CD4-positive, alpha-beta T cell treated with Interleukin-1 beta for 1 hour (primary cell): ENCODE results near the gene KREMEN1.

Experiments used
- DNase-seq, 2 donors: peaks; one replicate each; pipeline ENCODE4 v3.0.0-alpha.2; 2020 to 2022

The KREMEN1 gene

DNA sequence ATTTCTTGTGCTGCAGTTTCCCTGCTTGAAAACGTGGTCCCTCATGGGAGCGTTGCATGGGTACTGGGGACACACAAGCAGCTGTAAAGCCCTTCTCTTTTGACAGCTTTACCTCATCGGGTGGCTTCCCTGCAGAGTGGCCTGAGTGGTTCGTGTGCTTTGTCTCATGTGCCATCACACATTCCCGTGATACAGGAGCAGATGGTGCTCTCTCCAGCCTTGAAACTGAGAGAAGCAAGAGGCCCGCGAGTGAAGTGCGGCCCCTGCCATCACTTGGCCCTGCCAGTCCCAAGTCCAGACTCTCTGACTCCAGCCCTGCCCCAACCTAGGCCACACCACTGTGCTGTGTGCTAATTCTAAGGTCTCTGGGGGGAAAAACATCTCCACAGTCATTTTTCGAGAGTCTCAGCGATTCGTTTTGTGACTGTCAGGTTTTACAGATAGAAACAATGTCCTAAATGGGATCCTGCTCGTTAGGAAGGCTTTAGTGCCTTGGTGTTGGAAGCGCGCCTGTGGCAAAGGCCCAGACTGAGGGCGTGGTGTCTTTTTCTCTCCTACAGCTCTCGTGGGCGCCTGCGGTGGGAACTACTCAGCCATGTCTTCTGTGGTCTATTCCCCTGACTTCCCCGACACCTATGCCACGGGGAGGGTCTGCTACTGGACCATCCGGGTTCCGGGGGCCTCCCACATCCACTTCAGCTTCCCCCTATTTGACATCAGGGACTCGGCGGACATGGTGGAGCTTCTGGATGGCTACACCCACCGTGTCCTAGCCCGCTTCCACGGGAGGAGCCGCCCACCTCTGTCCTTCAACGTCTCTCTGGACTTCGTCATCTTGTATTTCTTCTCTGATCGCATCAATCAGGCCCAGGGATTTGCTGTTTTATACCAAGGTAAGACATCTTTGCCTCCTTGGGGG is 64.2 kb downstream of the KREMEN1 start:
- DNase-seq: no peak

DNA sequence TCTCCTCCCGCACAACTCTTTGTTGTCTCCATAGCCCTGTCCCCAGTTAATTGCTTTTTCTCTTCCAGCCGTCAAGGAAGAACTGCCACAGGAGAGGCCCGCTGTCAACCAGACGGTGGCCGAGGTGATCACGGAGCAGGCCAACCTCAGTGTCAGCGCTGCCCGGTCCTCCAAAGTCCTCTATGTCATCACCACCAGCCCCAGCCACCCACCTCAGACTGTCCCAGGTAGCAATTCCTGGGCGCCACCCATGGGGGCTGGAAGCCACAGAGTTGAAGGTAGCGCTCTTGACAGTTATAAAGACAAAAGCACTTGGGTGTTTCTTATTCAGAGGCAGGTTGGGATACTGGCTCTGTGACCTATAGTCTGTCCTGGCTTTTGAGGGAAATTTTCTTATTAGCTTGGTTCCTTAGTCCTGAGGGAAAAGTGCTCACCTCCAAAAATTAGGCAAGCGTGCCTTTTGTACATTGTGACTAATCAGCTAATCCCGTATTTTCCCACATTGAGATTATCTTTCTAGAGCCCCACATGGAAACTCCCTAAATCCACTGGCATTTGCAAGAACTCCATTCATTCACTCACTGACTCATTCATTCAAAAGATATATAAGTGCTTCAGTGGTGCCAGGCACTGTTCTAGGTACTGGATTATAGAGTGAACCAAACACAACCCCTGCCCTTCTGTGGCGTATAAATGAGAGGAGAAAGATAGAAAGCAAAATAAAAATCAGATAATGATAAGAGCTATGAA is 65.9 kb downstream of the KREMEN1 start:
- no peak for DNase-seq

DNA sequence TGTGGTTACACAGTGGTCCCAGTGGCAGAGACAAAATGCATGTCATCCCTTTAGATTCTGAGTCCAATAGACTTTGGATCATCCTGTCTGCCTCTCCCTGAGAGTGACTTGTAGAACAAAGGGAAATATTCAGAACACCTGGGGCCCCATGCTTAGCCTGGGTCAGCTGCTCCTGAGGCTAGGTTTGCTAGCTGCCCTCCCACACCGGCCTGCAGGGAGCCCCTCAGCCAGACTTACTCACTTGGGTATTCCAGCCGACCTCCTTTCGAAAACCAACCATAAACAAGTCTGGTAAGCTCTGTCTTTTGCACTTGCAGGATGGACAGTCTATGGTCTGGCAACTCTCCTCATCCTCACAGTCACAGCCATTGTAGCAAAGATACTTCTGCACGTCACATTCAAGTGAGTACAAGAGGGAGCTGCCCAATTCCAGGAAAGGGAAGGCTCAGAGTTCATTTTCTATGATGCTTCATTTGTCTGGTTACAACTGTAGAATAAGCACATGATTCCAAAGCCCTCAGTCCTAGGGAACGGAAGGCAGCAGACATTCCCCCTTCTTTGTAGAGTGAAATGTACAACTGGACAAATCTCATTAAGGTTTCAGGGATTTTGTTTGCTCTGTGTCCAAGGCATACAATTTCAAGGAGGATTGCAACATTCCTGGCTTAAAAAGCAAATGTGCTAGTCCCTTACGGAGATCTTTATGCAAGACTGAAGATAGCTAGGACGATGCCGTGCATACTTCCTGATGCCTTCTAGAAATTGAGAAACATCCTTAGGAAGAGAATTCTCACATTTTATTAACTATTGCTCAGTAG is 67.3 kb downstream of the KREMEN1 start:
- DNase-seq: no peak

DNA sequence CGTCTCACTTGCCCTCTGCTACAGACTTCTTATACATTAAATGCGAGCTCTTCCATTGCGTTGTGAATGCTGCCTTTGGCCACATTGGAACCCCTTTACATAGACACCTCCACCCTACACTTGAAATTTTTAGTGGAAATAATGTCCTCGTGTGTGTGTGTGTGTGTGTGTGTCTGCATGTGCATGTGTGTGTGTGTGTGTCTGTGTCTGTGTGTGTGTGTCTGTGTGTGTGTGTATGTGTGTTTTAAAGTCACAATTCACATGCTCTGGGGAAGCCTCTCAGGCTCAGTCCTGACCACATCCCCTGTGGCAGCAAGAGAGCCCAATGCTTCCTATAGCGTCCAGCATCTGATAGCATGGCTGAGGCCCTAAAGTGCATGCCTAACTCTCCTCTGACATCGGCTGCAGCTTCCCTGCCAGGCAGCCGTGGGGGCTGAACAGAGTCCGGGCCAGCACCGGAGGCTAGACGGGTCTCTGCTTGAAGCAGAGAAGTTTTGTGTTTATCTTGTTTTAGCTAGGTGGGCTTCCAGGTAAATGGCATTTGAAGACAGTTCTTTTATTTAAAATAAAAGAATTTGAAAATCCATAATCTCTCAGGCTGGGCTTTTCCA is 68.3 kb downstream of the KREMEN1 start:
- no peak for DNase-seq

DNA sequence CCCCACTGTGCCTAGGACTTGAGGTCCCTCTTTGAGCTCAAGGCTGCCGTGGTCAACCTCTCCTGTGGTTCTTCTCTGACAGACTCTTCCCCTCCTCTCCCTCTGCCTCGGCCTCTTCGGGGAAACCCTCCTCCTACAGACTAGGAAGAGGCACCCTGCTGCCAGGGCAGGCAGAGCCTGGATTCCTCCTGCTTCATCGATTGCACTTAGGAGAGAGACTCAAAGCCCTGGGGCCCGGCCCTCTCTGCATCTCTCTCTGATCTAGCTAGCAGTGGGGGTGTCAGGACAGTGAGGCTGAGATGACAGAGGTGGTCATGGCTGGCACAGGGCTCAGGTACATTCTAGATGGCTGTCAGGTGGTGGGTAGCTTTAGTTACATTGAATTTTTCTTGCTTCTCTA is 69.3 kb downstream of the KREMEN1 start:
- DNase-seq: no peak

DNA sequence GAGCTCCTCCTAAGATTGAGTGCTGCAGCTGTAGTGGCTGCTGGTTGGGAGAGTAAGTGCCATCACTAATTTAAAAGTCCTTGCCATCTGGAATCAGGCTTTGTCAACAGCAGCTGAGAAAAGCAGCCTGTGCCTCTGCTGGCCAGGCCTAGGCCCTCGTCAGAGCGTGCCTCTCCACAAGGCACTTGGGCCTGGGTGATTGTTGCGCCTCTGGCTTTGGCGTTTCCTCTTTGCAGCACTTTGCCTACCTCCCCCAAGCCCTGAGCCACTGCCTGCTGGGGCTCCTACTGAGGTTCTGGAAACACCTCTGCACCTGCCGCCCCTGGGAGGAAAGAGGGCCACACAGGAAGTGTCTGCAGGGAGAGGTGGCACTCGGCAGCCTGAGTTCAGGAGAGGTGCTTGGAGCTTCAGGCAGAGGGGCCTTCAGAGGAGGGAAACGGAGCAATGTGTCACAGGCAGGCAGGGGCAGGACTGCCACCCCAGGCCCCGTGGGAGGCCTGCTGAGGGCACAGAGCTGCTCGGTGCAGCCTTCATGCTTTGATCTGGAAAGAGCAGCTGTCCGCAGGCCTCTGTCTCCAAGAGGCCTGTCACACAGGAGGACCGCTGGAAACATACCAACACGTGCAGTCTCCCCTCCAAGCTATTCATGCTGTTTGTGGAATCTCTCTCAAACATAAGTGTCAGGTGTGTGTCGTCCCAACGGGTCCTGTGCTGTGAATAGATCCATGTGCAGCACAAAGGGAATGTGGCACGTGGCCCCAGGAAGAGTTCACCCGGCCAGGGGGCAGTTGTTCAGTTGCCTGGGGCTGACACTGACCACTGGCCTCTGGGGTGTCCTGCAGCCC is 71.3 kb downstream of the KREMEN1 start:
- DNase-seq: no peak

DNA sequence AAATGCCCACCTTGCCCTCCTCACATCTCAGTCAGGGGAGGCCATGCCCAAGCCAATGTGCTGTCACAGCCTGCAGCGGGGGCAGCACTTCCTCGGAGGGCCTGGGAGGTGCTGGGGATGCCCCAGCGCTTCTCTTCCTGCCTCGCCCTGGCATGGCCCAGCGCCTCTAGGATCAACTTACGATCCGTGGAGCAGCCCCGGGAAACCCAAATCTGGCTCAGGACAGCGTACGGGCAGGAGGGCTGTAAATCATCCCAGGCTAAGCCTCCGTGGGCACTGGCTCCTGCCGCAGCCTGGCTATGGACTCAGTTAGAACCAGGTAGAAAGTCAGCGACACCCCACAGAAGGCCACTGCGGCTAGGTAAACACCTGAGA is 71.9 kb downstream of the KREMEN1 start:
- no peak for DNase-seq

DNA sequence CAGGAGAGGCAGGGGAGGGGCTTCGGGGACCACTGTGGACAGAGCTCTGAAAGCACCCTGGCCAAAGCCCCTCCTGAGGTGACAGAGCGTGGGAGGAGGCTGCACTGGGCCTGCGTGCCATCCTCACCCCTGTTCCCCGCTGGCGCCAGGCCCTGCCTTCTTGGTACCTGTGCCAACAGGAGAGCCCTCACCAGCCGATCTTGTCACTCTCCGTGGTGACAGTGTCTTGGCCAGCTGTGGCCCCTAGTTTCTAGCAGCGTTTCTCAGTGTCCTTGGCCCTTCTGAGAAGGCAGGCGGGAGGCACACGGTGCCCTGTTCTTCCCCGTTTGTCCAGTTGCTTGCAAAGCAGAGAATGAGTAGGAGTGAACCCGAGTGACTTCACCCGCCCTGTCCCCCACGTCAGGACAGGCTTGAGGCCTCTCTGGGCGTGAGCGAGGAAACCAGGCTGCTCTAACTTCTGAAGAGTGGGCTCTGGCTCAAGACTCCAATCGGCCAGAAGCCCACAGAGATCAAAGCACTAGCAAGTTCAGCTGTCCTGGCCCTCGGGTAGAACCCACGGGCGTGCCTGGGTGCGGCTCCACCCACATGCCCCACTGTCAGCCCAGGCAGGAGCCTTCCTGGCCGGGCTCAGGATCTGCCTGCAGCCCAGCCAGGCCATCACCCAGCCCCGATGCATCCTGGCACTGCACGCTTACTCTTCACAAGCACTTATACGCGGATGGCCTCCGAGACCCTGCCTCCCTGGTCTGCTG is 72.7 kb downstream of the KREMEN1 start:
- no peak for DNase-seq

DNA sequence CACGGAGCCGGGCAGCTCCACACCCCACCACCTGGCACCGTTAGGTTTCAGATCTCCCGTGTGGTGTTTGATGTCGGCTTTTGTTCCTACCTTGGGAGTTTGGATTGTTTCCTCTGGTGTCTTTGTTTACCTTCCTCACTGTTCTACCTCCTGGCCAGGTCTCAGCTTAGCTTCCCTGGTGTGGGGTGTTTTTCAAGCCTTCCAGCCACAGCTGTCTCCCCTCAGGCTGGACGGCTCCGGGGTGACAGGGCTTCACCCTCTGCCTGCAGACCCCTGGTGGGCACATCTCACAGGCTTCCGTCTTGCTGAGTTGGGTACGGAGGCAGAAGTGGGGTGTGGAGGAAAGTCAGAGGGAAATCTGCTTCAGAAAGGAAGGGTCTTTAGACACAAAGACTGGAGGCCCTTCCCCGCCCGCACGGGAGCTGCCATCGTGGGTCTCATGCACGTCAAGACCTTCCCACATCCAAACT is 73.3 kb downstream of the KREMEN1 start:
- no peak for DNase-seq

DNA sequence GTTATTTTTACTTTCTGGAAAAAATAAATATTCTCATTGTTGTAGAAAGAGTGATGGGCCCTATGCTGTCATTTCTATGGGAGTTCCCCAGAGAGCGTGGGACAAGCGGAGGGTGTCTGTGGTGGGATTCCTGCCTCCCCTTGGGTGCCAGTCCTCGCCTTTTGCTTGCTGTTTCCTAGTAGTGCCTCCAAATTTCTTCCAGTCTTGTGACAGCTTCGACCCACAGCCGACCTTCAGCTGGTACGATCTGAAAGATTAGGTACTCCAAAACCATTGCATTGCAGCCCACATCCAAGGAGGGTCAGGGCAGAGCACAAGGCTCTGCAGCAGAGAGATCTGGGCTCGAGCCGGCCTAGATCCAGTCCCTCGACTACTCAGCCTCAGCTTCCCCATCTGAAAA is 73.9 kb downstream of the KREMEN1 start:
- no peak for DNase-seq

DNA sequence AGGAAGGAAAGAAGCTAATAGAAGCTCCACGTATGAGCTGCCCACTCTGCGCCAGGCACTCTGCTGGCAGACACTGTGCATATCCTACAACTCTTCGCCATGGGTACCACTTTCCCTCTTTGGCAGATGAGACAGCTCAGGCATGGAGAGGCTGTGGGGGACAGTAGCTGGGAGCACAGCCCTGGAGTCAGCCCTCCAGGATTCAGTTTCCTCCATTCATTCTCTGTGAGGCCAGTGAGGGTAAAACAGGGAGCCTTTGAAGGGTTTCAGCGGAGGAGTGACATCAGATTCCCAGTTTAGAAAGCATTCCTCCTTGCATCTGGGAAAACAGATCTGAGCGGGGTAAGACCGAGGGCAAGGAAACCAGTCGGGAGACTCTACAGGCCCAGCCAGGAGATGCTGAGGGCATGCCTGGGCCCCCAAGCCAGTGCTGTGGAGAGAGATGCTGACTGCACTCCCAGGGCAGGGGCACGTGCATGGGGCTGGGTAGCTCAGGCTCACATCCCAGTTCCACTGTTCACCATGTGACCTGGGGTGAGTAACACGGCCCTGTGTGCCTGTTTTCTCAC is 74.6 kb downstream of the KREMEN1 start:
- DNase-seq: no peak

DNA sequence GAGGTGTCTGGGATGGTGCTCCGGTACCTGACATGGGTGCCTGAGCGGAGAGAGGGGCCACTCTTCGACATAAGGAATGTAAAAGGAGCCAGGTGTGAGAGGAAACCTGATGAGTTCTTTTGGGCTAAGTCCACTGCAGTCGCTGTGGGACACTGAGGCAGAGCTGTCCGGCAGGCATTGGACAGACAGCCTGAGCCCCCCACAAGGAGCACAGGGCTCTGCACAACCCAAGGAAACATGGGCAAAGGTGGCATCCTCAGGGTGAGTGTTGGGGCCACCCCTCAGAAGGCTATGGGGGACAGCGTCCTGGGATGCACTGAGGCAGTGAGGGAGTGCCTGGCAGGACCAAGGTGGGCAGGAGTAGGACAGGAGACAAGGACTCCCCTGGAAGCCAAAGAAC is 75.2 kb downstream of the KREMEN1 start:
- no peak for DNase-seq

DNA sequence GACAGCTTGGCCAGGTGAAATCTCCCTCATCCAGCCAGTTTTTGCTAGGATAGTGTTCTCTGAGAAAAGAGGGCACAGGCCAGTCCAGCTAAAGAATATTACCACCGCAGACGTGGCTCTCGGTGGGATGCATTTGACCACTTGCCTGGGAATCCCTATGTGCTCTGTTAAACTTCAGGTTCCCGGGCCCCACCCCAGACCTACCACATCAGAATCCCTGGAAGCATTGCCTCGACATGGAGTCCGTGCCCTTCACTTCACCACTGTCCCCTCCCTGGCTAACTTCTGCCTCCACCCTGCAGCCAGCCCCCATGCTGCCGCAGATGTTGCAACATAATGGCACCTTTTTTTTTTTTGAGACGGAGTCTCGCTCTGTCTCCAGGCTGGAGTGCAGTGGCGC is 76.0 kb downstream of the KREMEN1 start:
- no peak for DNase-seq

DNA sequence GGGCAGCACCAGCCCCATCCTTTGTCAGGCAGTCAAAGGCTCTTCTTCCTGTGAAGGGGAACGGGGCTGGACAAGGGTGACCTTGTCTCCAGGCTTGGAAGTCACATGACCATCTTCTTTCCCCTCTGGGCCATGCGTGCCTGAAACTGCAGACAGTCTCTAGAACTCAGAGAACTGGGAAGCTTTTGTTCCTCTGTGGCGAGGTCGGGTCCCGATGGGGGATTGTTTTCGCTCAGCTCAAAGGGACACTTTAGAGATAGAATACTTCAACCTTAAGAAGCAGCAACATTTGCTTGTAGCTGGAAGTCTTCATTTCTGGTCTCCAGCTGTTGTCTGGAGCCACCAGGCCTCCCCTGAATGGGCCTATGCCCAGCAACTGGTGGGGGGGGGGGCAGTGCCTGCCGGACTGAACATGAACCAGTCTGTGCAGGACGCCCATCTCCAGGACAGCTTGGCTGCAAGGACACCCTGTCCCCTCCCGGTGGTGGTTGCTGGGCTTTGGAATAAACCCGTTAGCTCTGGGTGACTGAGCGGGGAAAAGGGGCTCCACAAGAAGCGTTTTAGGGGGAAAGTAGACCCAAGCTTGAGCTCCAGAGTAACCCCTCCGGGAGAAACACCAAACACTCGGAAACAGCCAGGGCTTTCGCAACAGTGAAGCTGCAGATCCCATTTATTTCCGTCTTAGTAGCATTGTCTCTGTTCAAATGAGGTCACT is 77.2 kb downstream of the KREMEN1 start:
- no peak for DNase-seq

DNA sequence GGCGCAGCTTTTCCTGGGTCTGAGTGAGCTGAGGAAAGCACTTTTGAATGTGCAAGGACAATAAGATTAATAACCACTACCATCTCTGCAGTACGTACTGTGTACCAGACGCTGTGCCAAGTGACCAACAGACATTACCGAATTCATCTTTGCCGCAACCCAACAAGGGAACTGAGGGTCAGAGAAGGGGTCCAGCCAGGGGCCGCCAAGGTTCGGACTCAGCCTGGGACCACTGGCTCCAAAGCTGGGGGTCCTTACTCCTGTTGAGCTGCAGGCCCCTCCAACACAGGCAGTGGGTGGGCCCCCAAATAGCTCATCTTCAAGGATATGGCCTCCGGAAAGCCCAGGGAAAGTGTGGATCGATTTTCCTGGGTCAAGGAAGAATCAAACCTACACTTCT is 77.9 kb downstream of the KREMEN1 start:
- no peak for DNase-seq

DNA sequence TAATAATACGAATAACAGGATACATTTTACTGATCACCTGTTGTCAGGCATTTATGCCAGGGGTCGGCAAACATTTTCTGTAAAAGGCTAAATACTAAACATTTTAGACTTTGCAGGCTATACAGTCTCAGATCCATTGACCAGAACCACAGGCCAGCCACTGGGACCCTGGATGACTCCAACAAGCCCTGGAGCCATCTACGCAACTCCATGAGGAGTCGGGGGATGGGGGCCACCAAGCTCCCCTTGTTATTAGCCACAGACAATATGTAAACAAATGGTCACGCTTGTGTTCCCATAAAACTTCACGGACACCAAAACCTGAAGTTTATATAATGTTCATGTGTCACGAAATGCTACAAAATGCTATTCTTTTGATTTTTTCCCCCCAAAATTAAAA is 78.5 kb downstream of the KREMEN1 start:
- DNase-seq: no peak

DNA sequence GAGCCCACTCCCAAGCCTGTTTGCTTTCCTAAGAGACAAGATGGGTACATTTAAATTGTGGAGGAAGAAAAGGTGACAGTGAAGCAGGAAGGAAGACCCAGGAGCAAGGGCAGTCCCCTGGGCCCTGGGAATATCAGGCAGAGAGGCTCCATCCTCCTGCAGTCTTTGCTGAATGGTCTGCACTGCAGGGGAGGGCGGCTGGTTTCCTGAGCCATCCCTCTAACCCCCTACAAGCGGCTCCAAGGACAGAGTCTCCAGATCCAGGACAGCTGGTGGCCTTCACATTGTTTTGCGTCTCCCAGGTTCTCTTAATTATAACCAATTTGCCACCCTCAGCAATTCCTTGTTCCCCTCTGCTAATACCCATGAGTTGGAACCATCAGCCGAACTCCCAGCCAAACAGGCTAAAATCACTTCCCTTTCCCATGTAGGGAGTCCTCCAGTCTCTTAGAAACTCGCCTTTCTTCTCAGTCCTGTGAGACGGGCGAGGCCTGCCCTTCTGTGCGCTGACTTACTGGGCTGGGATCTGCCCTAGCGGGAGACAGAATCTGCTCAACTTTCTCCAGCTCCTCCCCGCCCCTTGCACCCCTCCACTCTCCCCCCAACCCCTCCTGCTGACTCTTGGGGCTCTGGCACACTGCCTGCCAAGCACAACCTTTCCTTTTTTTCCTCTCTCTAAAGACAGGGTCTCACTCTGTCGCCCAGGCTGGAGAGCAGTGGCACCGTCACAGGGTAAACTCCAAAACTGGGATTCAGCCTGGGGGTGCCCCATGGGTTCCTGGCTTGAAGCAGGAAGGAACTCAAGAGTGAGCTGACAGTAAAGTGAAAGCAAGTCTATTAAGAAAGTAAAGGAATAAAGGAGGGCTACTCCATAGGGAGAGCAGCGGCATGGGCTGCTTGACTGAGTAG is 79.5 kb downstream of the KREMEN1 start:
- DNase-seq: no peak

DNA sequence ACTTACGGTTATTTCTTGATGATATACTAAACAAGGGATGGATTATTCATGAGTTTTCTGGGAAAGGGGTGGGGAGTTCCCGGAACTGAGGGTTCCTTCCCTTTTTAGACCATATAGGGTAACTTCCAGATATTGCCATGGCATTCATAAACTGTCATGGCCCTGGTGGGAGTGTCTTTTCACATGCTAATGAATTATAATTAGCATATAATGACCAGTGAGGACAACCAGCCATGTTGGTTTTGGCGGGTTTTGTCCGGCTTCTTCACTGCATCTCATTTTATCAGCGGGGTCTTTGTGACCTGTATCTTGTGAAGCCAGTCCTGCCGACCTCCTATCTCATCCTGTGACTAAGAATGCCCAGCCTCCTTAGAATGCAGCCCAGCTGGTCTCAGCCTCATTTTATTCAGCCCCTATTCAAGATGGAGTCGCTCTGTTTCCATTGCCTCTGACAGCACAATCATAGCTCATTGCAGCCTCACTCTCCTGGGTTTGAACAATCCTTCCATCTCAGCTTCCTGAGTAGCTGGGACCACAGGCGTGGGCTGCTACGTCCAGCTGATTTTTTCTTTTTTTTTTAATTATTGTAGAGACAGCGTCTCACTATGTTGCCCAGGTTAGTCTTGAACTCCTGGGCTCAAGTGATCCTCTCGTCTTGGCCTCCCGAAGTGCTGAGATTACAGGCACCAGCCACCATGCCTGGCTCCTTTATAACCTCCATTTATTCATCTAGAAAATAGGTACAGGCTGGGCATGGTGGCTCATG is 80.3 kb downstream of the KREMEN1 start:
- peak in 1 of 2 donors; percentile 4 for DNase-seq
